Fibroblast of lung (primary cell): ENCODE measurements around the gene SLC16A1.

ENCODE experiments used
- CTCF ChIP-seq, 2 donors: IDR thresholded peaks in 1 of 2; conservative IDR thresholded peaks in 1 of 2; 1 replicate in 1 of 2; 2 replicates in 1 of 2; pipeline ENCODE4 v1.5.1; 2011 to 2012; ENCODE audit warnings: low read length in 2 of 2, control low read depth in 1 of 2, inconsistent platforms in 1 of 2, low read depth in 1 of 2, mild to moderate bottlenecking in 1 of 2
- EZH2 ChIP-seq: IDR thresholded peaks from 2 replicates; pipeline ENCODE4 v1.5.1; 2012; ENCODE audit warnings: low read length, control low read depth, mild to moderate bottlenecking; ENCODE audit errors: missing control alignments

GRCh38 chr1:112971006-112971405 lies 15.0 kb upstream of the SLC16A1 start:
- TF ChIP-seq CTCF (conservative IDR thresholded peaks at IDR 0.05 in 1 of 2, IDR thresholded peaks at IDR 0.05 in 1 of 2; ENCODE audit: low read depth in 1 of 2, low read length in 2 of 2) (no peak), EZH2 (no peak)
